ENCODE results near the gene THOC6.

- TF ChIP-seq, protein P1, sequence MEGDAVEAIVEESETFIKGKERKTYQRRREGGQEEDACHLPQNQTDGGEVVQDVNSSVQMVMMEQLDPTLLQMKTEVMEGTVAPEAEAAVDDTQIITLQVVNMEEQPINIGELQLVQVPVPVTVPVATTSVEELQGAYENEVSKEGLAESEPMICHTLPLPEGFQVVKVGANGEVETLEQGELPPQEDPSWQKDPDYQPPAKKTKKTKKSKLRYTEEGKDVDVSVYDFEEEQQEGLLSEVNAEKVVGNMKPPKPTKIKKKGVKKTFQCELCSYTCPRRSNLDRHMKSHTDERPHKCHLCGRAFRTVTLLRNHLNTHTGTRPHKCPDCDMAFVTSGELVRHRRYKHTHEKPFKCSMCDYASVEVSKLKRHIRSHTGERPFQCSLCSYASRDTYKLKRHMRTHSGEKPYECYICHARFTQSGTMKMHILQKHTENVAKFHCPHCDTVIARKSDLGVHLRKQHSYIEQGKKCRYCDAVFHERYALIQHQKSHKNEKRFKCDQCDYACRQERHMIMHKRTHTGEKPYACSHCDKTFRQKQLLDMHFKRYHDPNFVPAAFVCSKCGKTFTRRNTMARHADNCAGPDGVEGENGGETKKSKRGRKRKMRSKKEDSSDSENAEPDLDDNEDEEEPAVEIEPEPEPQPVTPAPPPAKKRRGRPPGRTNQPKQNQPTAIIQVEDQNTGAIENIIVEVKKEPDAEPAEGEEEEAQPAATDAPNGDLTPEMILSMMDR (IDR thresholded peaks at IDR 0.05): no peak
- TF ChIP-seq POLR2AphosphoS5 (IDR thresholded peaks at IDR 0.05): peak; percentile 21
These were observed 31.3 kb upstream of the THOC6 start for GRCh38 chr16:2992383-2993081.
